ENCODE data around the gene ANP32A.

Gene ANP32A

DNA sequence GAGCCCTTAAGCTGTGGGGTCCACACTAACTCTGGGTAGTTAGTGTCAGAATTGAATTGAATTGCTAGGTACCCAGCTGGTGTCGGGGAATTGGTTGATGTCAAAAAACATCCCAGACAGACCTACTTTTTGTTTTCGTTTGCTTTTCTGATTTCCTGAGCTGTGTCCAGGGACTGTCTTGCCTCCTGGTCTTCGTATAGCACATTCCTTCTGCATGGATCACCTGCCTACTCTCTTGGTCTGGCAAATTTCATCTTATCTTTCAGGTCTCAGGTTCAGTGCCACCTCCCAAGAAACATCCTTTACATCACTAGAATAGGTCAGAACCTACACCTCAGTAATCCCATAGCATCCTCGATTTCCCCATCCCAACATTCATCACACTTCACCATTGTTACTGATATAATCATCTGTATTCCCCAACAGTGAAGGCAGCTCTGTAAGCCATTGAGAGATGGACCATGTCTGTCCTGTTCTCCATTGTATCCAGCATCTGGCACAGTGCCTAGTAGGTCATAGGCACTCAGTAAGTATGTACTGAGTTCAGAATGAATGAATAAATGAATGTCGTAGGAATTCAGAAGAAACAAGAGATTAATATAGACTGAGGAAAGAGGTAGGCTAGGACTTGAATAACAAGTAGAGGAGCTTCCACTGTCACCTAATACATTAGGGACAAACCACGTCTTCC is 81.2 kb downstream of the ANP32A start:
- DNase-seq: no peak

DNA sequence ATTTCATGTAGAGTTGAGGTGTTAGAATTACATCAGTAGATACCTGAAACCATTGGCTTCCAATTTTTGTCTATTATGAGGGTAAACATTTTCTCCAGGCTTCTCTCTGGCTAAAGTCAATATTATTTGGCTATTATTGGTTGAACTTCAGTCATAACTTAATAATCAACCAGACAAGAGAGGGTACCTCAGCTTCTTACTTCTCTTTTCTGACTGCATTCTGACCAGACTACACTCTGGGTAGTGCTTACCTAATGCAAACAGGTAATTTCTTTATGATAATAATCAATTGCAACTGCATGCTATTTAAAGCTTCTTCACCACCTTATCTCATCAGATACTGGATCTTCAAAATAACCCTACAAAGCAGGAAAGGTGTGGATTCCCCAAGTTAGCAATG is 85.1 kb downstream of the ANP32A start:
- no peak for DNase-seq

DNA sequence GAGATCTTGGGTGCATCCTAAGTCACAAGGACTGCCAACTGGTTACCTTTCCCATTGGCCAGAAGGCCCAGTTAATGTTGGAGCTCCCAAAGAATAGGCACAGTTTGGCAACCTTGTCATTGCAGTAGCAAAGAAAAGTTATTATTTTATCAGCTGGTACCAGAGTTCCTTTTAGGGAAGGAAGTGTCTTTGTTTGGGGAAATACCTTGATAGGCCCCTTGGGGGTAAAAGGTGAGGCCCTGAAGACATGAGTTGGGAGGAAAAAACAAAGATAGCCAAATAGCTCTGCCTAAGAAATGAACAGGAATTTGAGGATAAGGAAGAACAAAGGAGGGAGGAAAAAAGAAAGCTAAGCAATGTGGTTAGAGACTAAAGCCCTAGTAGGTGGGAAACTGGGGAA is 85.8 kb downstream of the ANP32A start:
- no peak for DNase-seq

DNA sequence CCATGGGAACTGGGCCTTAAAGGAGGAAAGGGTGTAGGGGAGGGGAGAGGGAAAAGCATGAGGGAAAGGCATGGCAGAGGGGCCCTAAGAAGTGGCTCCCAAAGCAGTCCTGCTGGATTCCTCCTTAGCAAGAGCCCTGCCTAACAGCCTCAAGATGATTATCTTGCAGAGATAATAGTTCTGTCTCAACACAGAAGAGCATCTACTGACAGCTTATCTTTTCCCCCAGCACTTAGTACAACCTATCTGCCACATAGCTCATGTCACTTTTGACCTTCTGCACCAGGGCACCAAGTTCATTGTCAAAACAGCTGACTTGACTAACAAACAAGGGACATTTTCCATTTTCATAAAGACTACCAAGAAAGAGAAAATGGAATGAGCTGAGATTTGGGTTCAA is 86.3 kb downstream of the ANP32A start:
- no peak for DNase-seq

DNA sequence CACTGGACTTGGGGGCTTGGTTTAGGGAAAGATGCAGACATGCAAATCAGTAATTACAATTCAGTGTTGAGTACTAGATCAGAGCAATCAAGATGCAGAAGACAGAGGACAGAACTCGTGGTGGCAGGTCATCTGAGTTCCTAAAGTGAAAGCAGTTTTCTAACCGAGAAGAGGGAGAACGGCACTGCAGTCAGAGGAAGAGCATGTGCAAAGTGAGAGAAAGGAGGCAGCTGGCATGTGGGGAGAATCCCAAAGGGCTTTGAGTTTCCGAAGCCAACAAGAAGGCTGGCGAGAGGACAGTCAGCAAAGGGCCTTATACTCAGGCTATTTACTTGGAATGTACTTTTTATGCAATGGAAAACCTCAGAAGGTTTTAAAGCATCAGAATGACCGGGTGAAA is 87.0 kb downstream of the ANP32A start:
- DNase-seq: no peak

DNA sequence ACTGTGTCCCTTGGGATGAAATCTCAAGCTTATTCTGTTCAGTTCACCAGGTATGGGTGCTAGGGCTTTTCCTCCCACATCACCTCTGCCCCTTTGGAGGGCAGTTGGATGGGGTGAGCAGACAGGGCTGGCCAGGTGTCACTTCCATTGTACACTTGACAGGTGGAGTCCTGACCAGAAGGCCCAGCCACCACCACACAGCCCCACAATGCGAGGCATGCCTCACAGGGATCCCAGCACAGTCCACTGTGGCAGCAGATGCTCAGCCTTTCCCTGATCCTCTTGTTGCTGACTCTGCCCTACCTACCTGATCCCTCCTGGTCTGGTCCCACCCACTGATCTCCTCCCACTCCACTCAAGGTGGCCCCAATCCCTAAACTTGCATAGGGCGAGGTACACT is 88.2 kb downstream of the ANP32A start:
- DNase-seq: no peak

DNA sequence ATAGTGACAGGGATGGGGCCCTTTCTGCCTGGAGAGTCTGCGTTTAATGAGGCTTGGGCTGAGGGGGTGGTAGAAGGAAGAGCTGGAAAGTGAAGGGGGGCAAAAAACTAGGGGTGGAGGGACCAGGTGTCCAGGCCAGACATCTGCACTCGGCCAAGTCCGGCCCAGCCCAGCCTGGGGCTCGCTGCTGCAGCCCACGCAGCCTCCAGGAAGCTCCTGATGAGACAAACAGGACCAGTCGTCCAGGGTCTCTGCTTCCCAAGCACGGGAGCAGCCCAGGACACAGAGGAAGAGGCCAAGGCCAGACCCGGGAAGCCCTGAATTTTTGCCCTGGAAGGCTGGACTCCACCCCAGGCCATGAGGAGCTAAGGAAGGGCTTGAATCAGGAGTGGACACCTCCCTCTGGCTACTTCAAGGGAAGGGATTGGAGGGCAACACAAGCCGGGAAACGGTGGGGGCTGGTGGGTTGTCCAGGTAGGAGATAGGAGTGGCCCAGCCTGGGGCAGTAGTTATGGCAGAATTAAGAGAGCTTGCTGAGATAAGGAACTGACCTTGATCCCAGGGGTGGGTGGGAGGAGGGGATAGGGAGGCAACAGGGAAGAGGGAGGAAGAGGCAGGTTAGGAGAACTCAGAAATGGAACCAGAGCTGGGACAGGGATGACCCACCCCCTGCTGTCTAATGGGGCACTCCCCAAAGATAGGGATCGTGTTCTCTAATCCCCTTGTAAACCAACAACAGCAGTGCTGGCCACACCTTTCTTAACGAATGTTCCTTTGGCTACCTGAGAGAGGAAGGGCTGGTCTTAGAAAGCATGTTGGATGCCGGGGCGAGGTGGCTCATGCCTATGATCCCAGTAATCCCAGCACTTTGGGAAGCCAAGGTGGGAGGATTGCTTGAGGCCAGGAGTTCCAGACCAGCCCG is 89.5 kb downstream of the ANP32A start:
- DNase-seq: no peak

DNA sequence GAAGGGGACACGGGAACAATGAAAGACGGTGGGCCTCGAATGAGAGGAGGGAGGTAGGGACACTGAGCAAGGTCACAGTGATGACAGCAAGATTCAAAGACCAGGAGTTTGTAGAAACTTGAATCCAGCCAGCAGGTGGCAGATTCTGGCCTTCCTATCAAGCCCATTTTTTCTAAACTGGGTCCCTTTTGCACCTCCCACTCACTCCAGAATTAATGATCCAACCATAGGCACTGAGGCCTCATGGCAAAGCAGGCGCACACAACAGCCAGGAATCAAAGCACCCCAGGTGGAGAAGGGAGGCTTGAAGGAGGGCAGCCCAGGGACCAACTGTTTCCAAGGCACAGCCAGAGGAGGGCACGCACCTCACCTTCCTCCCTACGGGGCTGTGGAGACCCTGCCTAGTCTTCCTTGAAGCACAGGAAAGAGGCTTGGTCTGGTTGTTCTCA is 90.2 kb downstream of the ANP32A start:
- DNase-seq: no peak

DNA sequence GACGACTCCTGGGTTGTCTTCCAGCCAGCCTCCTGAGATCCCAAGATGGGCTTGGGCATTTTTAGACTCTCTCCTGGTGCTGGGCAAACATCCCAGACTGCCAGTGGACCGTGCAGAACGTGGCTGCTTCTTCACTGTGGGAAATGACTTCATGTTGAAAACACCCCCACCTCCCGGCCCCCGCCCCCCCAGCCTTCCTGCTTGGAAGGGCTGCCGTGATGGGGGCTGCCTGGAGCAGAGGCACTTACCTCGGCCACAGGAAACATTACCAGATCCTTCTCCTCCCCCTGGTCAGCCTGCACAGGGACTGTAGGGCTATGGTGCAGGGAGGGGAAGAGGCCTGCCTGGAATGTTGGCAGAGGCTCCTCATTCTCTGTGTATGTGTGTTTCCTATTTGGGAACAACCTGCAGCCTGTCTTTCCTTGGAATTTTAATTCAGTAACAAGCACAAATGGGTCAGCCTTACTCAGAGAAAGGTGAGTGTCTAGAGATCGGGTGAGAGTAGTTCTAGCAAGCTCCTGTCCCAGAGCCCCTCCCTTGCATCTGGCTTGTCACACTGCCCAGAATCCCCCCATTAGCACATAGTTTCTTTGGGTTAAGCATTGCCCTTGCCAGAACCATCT is 90.8 kb downstream of the ANP32A start:
- DNase-seq: no peak

All from stimulated activated CD4-positive, alpha-beta T cell treated with anti-CD3 and anti-CD28 coated beads, Interleukin-2, amount 100 ng/mL, for 48 hours (primary cell).